Spleen (tissue), 7 donors: Measurements from ENCODE around the gene FBXW7.

Source experiments
- POLR2A ChIP-seq, 3 donors: fragments of 450-650 bp; IDR thresholded peaks; one replicate each; pipeline ENCODE4 v1.5.1; 2017; ENCODE audit warnings: antibody characterized with exemption in 3 of 3, mild to moderate bottlenecking in 1 of 3
- POLR2AphosphoS5 ChIP-seq, 3 donors: sonication (generic); formaldehyde crosslinking; IDR thresholded peaks; one replicate each; pipeline ENCODE4 v1.5.1; 2017; ENCODE audit warnings: antibody characterized with exemption in 3 of 3
- TF ChIP-seq, protein P1 (sequence below), 11 experiments: fragments of 200-600 bp in 7 of 11; fragments of 450-650 bp in 4 of 11; sonication (generic) in 4 of 11; IDR thresholded peaks in 8 of 11; conservative IDR thresholded peaks in 3 of 11; 1 replicate in 7 of 11; 2 replicates in 4 of 11; pipeline versions ENCODE4 v1.4.0 to v1.8.0; 2016 to 2021; ENCODE audit warnings: antibody characterized with exemption in 11 of 11, inconsistent platforms in 4 of 11, mild to moderate bottlenecking in 1 of 11
- donor health status: DM: no; HTN: no; CAD: no; lungs with moderate emphysema.
- donor health status: DM: no; HTN: no; CAD: no.
- donor health status: DM: no; HTN: no; CAD: no.

DNA sequence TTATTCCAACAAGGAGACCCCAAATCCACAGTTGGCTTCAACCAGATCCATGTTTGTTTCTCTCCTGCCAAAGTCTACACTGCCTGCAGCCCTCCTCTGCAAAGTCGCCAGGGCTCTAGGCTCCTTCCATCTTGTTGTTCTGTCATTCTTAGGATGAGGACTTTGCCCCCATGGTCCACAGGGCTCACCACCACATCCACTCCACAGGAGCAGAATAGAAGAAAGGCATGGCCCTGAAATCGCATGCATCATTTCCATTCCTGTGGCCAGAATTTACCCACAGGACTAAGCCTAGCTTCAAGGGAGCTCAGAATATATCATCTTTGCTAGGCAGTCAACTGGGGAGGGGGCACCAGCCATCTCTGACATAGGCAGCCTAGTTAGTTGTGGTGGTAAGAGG is 254.7 kb downstream of the FBXW7 start:
- TF ChIP-seq, protein P1, sequence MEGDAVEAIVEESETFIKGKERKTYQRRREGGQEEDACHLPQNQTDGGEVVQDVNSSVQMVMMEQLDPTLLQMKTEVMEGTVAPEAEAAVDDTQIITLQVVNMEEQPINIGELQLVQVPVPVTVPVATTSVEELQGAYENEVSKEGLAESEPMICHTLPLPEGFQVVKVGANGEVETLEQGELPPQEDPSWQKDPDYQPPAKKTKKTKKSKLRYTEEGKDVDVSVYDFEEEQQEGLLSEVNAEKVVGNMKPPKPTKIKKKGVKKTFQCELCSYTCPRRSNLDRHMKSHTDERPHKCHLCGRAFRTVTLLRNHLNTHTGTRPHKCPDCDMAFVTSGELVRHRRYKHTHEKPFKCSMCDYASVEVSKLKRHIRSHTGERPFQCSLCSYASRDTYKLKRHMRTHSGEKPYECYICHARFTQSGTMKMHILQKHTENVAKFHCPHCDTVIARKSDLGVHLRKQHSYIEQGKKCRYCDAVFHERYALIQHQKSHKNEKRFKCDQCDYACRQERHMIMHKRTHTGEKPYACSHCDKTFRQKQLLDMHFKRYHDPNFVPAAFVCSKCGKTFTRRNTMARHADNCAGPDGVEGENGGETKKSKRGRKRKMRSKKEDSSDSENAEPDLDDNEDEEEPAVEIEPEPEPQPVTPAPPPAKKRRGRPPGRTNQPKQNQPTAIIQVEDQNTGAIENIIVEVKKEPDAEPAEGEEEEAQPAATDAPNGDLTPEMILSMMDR (IDR thresholded peaks at IDR 0.05 in 8 of 11, conservative IDR thresholded peaks at IDR 0.05 in 3 of 11) = no peak
- no peak for TF ChIP-seq POLR2A (IDR thresholded peaks at IDR 0.05)
- no peak for TF ChIP-seq POLR2AphosphoS5 (IDR thresholded peaks at IDR 0.05)
